Large intestine (tissue), 3 donors: ENCODE results near the gene HOGA1. TPM values are rescaled to one million over a fixed set of nuclear protein-coding genes. Genes with fewer than 3 reads are reported as not detected.
"Not testable (repeated sequence)": the region's sequence is repeated elsewhere in the genome, so short reads cannot be mapped to it uniquely, and the experiment has no call there.

Source experiments
- DNase-seq, 2 donors: peaks; one replicate each; pipeline versions ENCODE4 v3.0.0 to v3.0.0-alpha.2; 2013
- H3K27ac ChIP-seq: one replicate; pipeline ENCODE4 v1.5.1; 2013; ENCODE audit warnings: low read length
- H3K27me3 ChIP-seq: 2 replicates; pipeline ENCODE4 v1.6.1; 2013; ENCODE audit warnings: low read length; ENCODE audit not compliant: control insufficient read depth, insufficient read depth
- H3K36me3 ChIP-seq: 2 replicates; pipeline ENCODE4 v1.6.1; 2013; ENCODE audit warnings: low read length; ENCODE audit not compliant: control insufficient read depth, insufficient read depth
- H3K4me1 ChIP-seq: one replicate; pipeline ENCODE4 v1.6.1; 2013; ENCODE audit warnings: low read length; ENCODE audit not compliant: control insufficient read depth, insufficient read depth
- H3K4me3 ChIP-seq: one replicate; pipeline ENCODE4 v1.5.1; 2013; ENCODE audit warnings: low read length
- H3K9me3 ChIP-seq: one replicate; pipeline ENCODE4 v1.6.1; 2013; ENCODE audit warnings: mild to moderate bottlenecking, low read depth, low read length, moderate library complexity; ENCODE audit not compliant: control insufficient read depth
- WGBS: methylation state at CpG from one replicate; pipeline ENCODE4 v1.1.5; 2013; ENCODE audit warnings: low lambda C conversion rate; ENCODE audit not compliant: insufficient coverage; 5-methylcytosine and 5-hydroxymethylcytosine counted together
- polyA plus RNA-seq: library from polyadenylated mRNA; unstranded; fragments of 120-200 nt; gene quantifications from one replicate; pipeline ENCODE4 v1.2.1, GENCODE V29; 2013

The HOGA1 gene
- polyA plus RNA-seq, 1 donor, result 3.2 TPM

GRCh38 chr10:97555541-97555940 is 28.6 kb upstream of the HOGA1 start:
- not testable (repeated sequence) for H3K4me3 ChIP-seq, H3K27me3 ChIP-seq, DNase-seq, H3K27ac ChIP-seq, H3K4me1 ChIP-seq, H3K36me3 ChIP-seq, H3K9me3 ChIP-seq
- no CpG with 5 or more reads among the region's 10 CpGs for whole genome bisulfite sequencing

GRCh38 chr10:97560731-97561381 is 23.3 kb upstream of the HOGA1 start:
- WGBS, result no CpG with 5 or more reads among the region's 17 CpGs
- not testable (repeated sequence) for H3K27me3 ChIP-seq, H3K4me1 ChIP-seq, H3K27ac ChIP-seq, DNase-seq, H3K9me3 ChIP-seq, H3K36me3 ChIP-seq, H3K4me3 ChIP-seq

- not testable (repeated sequence) for H3K36me3 ChIP-seq, H3K27me3 ChIP-seq, H3K4me1 ChIP-seq, DNase-seq, H3K27ac ChIP-seq, H3K9me3 ChIP-seq, H3K4me3 ChIP-seq
- WGBS, result no CpG with 5 or more reads among the region's 12 CpGs
Measured at GRCh38 chr10:97561386-97562077, 22.7 kb upstream of the HOGA1 start.

GRCh38 chr10:97562329-97562728 is 21.9 kb upstream of the HOGA1 start:
- H3K9me3 ChIP-seq, H3K36me3 ChIP-seq: not testable (repeated sequence)

GRCh38 chr10:97563337-97563736 is 20.9 kb upstream of the HOGA1 start:
- no peaks in the 10 kb centered on the region for H3K9me3 ChIP-seq
- no peaks in the 10 kb centered on the region for H3K4me1 ChIP-seq
- DNase-seq, result no peak
- H3K4me3 ChIP-seq, result no peak overlapping the region
- H3K27me3 ChIP-seq, result no peaks in the 10 kb centered on the region
- no peak overlapping the region for H3K27ac ChIP-seq
- WGBS, result 94% methylated on average over 3 of the region's 4 CpGs
- H3K36me3 ChIP-seq, result no peaks in the 10 kb centered on the region

More at GRCh38 chr10:97562329-97562728, 21.9 kb upstream of the HOGA1 start:
- H3K4me1 ChIP-seq, DNase-seq, H3K27me3 ChIP-seq, H3K4me3 ChIP-seq, H3K27ac ChIP-seq: not testable (repeated sequence)
- WGBS, result no CpG with 5 or more reads among the region's 5 CpGs

- no peaks in the 10 kb centered on the region for H3K4me1 ChIP-seq
- no peaks in the 10 kb centered on the region for H3K9me3 ChIP-seq
- no peaks in the 10 kb centered on the region for H3K27me3 ChIP-seq
- DNase-seq, result no peak
- no peak overlapping the region for H3K27ac ChIP-seq
- no peak overlapping the region for H3K4me3 ChIP-seq
- no peaks in the 10 kb centered on the region for H3K36me3 ChIP-seq
- 76% methylated on average over 3 of the region's 4 CpGs for WGBS
Measured at GRCh38 chr10:97564776-97565175, 19.4 kb upstream of the HOGA1 start.

GRCh38 chr10:97566336-97566996 is 17.7 kb upstream of the HOGA1 start:
- no peaks in the 10 kb centered on the region for H3K9me3 ChIP-seq
- DNase-seq, result no peak
- no peaks in the 10 kb centered on the region for H3K4me1 ChIP-seq
- no peak overlapping the region for H3K4me3 ChIP-seq
- WGBS, result no CpG with 5 or more reads among the region's 2 CpGs
- H3K27ac ChIP-seq, result no peak overlapping the region
- no peaks in the 10 kb centered on the region for H3K27me3 ChIP-seq
- H3K36me3 ChIP-seq, result no peaks in the 10 kb centered on the region

GRCh38 chr10:97567891-97568290 is 16.3 kb upstream of the HOGA1 start:
- DNase-seq, result no peak
- Histone ChIP-seq H3K4me1 (peaks cover 5% of the 10 kb centered on the region), H3K9me3 (no peaks in the 10 kb centered on the region), H3K27ac (no peak overlapping the region), H3K27me3 (no peaks in the 10 kb centered on the region), H3K36me3 (no peaks in the 10 kb centered on the region), H3K4me3 (no peak overlapping the region)
- WGBS, result no CpG with 5 or more reads among the region's 15 CpGs

- H3K4me1 ChIP-seq, result peaks cover 5% of the 10 kb centered on the region
- H3K27ac ChIP-seq, result no peak overlapping the region
- no CpG with 5 or more reads among the region's 33 CpGs for WGBS
- H3K4me3 ChIP-seq, result no peak overlapping the region
- no peaks in the 10 kb centered on the region for H3K36me3 ChIP-seq
- no peaks in the 10 kb centered on the region for H3K9me3 ChIP-seq
- H3K27me3 ChIP-seq, result no peaks in the 10 kb centered on the region
- no peak for DNase-seq
Measured at GRCh38 chr10:97570146-97570788, 13.9 kb upstream of the HOGA1 start.

- no CpG with 5 or more reads among the region's 5 CpGs for WGBS
- Histone ChIP-seq H3K36me3 (no peaks in the 10 kb centered on the region), H3K4me3 (no peak overlapping the region), H3K27ac (no peak overlapping the region), H3K27me3 (no peaks in the 10 kb centered on the region), H3K4me1 (peaks cover 5% of the 10 kb centered on the region), H3K9me3 (no peaks in the 10 kb centered on the region)
- no peak for DNase-seq
Measured at GRCh38 chr10:97570789-97571471, 13.3 kb upstream of the HOGA1 start.
